ENCODE measurements around the gene MLLT3.

The MLLT3 gene

DNA sequence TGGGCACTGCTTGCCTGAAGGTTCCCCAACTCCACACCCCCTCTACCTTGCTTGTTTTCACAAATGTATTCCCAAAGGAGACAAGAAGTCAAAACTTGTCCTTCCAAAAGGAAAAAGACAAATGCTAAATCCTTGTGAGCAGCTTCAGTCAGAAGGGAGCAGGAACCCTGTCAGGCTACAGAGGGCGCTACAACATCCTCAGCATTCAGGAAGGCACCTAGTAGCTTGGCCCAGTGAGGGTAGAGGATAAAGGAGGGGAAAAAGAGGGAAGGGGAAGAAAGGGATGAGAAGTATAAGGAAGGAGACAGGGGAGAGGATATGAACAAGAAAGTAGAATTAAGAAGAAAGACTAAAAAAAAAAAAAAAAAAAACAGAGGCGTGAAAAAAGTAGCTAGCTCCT, 97.5 kb downstream of the MLLT3 start:
- in situ Hi-C loops (cut with MboI; ENCODE audit: low sequenced_read_pairs), result no loop called here

DNA sequence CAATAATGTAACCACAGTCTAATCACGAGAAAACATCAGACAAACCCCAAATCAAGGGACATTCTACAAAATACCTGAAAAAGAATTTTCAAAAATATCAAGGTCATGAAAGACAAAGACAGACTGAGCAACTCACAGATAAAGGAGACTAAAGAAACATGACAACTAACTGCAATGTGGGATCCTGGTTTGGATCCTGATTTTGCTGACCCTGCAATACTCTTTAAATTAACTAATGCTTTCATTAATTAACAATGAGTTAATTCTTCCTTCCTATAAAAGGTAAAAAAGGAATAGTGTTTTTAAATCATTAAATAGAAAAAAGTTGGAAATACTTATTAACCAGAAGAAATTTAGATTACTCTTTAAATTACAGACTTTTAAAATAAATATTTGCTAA, 103.6 kb downstream of the MLLT3 start:
- in situ Hi-C loops (cut with MboI; ENCODE audit: low sequenced_read_pairs), result no loop called here

DNA sequence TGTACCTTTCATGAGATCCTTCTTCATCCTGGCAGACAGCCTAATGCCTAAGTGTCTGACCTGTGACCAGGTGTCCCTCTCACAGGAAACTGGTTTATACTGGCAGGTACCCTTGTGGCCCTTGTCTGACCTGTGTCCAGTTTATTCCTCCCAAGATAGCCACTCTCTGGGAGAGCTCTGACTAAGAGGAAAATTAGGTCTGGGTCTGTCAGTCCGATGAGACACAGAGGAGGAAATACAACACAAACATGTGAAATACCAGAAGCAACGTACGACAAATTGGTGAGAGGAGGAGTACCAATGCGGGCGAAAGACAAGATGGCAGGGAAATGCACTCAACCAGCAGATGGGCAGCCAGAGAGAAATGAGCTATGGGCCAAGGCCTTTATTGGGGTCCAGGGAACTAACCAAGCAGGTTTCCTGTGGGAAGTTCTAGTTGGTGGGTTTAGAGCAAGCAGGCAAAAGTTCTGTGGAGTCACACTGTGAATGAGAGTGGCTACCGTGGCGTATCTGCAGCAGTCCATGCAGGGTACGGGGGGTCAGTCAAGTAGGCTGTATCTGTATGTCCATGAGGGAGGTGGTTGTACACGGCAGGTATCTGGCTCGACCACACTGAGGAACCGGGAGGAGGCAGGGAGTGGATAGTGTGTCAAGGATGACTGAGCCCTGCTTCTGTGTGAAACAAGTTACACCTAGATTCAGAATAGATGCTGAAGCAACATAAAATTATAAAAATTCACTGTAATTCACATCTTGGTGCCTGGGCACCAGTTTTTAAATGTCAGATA, 109.0 kb downstream of the MLLT3 start:
- in situ Hi-C loops (cut with MboI; ENCODE audit: low sequenced_read_pairs), result no loop called here

DNA sequence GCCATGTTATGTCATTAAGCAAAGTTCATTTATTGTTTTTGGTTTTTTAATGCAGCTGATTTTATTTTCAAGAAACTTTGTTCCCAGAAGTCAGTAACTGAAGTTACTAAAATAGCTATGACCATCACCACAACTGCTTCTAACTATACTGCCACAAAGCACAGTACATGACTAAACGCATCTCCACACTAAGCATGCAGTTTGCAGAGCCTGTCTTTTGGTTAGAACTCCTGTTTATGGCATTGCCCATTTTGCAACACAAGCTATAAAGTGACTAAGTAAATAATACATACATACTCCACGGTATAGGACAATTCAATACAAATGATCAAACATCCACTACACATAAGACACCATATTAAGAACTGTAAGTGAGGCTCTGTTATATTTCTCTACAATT, 109.7 kb downstream of the MLLT3 start:
- in situ Hi-C loops (cut with MboI; ENCODE audit: low sequenced_read_pairs), result no loop called here

DNA sequence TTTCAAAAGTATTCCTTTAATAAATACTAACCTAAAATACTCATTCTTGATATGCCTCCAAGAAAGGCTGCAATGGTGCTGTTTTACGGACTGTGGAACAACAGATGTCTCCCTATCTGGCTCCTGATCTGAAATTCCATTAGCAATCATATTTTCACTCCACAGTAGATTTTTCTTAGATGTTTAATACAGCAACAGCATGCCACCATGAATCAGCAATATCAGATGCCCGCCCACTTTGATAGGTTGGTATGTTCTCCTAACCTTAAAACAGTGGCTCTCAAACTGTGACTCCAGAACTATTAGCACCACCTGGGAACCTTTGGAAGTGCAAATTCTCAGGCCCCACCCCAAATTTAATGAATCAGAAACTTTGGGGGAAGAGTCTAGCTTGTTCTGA, 110.2 kb downstream of the MLLT3 start:
- in situ Hi-C loops (cut with MboI; ENCODE audit: low sequenced_read_pairs), result no loop called here

DNA sequence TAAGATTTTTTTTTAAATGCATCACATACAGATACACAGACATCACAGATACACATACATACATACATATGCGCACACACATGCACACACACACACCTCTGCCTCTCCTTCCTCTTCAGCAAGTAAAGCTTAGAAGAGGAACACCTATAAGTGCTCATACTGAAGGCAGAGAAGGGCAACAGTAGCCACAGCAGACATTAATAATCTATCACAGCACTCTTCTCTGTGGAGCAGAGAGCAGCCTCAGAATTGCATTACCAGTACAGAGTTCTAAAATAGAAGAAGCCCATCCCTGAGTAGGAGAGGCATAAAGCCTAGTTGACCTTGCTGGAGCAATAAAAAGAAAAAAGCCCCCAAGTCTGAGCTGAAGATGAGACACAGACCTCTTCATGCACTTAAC, 110.6 kb downstream of the MLLT3 start:
- in situ Hi-C loops (cut with MboI; ENCODE audit: low sequenced_read_pairs), result no loop called here

DNA sequence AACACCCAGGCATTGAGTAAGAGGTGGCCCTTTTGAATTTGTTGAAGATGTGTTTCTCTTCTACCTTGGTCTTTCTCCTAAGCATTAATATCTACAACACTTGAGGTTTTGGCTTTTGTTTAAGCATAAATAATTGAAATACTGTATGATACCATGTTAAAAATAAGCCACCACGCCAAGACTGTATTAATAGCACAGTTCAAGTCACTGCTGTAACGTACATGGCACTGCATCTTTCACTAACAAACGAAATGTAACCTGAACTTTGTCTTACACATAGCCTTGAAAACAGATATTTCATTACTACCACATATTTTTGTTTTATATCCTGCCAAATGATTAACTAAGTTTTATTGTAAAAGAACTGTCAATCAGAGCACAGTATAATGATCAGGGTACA, 112.8 kb downstream of the MLLT3 start:
- in situ Hi-C loops (cut with MboI; ENCODE audit: low sequenced_read_pairs), result no loop called here

DNA sequence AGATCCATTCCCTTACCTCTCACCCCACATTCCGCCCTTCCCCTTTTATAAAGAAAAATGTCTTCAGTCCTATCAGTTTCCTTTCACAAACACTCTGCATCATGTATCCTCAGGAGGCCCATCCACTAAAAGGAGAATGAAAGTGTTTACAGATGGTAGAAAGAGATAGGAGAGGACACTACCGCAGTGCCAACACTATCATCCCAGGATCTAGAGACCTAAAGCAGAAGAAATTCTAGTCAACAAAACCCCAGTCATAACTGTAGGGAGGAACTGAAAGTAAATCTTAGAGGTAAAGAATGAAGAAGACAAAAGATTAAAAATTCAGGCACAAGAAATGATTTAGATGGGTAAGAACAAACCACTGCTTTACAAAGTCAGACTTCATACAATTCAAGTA, 114.1 kb downstream of the MLLT3 start:
- in situ Hi-C loops (cut with MboI; ENCODE audit: low sequenced_read_pairs), result no loop called here

DNA sequence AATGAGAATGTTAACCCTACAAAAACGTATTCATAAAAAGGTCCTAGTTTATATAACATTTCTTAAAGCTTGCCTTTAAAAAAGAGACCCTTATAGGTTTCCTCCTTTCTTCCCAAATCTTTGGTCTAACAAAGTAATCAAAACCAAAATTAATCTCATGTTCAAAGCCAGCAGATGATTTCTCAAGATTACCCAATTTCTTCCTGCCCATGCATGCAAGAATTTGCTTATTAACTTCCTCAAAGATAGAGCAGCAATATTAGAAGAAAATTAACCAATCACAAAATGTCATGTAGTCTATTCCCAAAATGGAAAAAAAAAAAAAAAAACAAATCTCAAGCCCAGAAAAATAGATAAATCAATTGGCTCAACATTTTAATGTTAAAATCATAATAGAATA, 114.9 kb downstream of the MLLT3 start:
- in situ Hi-C loops (cut with MboI; ENCODE audit: low sequenced_read_pairs), result no loop called here

DNA sequence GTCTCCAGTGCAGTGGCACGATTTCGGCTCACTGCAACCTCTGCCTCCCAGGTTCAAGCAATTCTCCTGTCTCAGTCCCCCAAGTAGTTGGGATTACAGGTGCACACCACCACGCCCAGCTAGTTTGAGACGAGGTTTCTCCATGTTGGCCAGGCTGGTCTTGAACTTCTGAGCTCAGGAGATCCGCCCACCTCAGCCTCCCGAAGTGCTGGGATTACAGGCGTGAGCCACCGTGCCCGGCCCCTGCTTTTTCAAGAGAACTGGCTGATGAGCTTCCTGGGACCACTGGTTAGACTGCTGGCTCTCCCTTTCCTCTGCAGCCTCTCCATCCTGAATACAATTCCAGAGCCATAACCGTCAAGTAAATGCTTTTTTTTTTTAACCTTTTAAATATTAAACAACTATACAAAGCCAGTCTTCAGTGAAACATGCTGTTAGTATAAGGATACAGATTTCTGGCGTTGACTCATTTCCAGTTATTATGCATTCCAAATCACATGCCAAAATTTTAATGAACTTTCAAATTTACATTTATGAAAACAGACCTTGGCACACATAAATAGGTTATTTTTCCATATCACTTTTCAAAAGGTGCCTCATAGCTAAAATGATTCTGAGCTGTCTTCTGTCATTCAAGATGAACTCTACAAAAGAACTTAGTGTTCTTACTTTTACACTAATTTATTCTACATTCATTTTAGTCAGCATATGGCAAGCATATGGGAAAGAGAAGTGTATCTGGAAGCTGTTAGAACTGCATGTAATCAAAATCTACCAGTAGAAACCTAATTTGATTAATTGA, 116.0 kb downstream of the MLLT3 start:
- in situ Hi-C loops (cut with MboI; ENCODE audit: low sequenced_read_pairs), result no loop called here

DNA sequence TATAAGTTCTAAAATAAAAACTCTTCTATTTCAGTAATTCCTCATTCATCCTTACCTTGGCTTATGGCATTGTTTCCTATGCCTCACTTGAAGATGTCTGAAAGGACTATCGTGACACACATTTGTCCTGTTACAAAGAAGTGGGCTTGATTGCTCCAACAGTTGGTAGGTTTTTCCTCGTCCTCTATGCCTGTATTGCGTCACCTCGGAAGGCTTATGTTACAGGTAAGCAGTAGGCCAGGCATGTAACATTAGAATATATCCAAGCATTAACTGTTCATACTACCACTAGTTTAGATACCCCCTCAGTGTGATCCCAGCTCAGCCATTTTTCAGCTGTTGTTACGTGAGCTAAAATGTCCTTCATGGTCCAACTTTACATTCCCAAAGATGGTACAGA, 116.7 kb downstream of the MLLT3 start:
- in situ Hi-C loops (cut with MboI; ENCODE audit: low sequenced_read_pairs), result no loop called here

DNA sequence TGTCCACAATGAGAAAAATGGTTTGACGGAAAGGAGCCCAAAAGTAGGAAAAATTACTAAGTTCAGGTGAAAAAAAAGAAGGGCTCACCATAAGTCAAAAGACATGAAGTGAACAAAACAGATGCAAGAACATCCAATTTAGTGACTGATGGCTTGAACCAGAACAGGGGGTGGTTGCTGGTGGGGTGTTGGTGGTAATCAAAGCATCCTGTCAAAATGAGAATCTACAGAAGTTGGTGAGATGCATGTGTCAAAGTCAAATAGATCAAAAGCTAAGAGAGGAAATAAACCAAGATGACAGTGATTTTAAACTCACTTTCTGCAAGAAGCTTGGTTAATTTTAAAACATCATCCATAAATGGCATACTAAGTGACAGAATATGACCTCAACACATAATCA, 117.4 kb downstream of the MLLT3 start:
- in situ Hi-C loops (cut with MboI; ENCODE audit: low sequenced_read_pairs), result no loop called here

DNA sequence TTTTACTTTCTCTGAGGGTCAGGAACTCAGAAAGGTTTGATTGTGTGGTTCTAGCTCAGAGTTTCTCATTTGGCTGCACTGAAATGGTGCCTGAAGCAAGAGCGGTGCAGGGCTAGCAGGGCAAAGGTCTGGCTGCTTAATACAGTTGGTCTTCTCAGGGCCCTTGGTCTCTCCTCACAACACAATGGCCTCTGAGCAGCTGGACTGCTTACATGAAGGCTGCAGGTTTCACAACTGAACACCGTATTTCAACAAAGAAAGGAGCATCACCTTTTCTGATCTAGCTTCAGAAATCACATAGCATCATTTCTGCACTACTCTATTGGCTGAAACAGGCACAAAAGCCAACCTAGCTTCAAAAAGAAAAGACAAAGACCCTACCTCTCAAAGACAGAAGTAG, 122.2 kb downstream of the MLLT3 start:
- in situ Hi-C loops (cut with MboI; ENCODE audit: low sequenced_read_pairs), result no loop called here

DNA sequence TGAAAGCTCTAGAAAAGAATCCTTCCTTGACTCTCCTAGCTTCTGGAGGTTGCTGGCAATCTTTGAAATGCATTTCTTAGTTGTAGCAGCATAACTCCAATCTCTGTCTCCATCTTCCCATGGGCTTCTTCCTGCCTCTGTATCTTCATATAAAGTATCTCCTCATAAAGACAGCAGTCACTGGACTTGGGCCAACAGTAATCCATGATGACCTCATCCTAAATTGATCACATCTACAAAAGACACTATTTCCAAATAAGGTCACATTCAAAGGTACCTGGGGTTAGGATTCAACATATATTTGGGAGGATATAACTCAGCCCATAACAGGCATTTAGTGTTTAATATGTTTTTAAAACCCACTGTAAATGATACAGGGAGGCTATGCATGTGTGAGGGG, 123.3 kb downstream of the MLLT3 start:
- in situ Hi-C loops (cut with MboI; ENCODE audit: low sequenced_read_pairs), result no loop called here

DNA sequence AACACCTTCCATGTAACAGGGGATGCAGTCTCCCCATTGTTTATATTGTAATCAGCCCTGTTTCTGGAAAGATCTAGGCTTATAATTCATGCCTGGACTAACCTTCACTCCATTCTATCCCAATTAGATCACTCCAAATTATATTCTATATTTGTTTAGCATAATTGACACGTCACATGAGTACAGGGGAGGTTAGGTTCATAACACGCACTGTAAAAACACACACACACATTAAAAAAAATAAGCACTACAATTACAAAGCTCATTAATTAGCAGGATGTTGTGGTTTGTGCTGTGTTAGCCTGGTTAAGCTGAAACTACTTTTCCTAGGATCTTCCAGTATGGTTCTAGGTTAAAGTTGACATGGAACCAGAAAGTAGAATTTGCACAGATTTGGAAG, 126.0 kb downstream of the MLLT3 start:
- in situ Hi-C loops (cut with MboI; ENCODE audit: low sequenced_read_pairs), result no loop called here

DNA sequence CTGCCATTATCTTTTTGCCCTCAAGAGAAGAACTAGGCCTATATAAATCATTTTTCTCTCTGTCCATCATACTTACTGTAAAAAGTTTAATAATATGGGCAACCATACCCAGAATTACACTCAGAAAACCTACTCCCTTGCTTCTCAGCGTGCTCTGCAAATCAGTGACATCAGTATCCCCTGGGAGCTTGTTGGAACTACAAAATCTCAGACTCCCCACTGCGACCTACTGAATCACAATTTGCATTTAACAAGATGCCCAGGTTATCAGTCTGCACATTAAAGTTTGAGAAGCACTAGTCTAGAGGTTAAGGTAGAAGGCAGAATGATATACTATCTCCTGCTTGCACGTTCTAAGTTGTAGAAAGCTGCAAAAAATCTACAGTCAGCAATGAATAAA, 127.2 kb downstream of the MLLT3 start:
- in situ Hi-C loops (cut with MboI; ENCODE audit: low sequenced_read_pairs), result no loop called here

DNA sequence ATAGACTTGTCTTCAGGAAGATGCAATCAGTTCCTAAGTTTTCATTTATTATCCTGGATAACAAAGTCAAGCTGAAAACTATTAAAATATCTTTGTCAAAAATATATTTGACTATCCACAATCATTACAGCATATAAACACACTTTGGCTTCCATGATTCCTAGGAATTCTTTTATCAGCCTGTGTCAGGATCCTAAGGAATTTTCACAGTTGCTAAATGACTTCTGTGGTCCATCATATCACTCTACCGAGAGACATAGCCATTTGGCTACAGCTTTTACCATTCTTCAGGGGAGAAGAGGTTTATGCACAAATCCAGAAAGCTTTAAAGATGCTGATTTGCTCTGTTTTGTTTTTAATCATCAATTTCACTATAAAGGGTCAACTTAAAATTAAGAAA, 128.3 kb downstream of the MLLT3 start:
- in situ Hi-C loops (cut with MboI; ENCODE audit: low sequenced_read_pairs), result no loop called here

DNA sequence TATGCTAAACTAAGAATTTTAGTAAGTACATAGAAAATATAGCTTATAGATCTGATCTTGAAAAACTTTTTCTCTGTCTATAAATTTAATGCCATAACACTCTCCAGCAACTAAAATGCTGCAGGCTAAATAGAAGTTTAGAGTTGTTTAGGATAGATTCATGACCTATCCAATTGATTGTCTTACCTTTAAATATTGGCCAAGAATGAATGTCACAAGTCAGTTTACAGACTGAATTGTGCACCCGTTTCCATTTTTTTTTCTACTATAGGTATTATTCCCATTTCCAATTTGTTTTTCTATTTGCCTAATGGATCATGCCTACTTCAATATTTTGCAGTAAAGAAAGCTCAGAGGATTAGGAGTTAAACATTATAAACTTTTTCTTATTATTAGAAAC, 129.5 kb downstream of the MLLT3 start:
- in situ Hi-C loops (cut with MboI; ENCODE audit: low sequenced_read_pairs), result no loop called here

DNA sequence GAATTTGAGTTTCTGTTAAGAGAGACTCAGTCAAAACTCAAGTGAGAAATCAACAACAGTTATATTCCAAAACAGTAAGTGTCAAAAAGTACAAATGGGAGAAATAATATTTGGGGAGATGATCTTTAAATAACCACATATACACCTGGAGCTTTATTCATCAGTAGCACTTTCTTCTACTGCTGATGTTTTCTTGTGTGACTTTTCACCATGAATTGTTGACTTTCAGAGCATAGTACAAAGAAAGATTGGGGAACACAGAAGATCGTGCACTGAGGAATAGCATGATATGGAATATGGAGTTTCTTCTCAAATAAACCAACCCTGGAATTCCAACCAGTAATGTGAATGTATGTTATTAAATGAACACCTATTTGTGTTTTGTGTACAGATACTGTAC, 130.7 kb downstream of the MLLT3 start:
- in situ Hi-C loops (cut with MboI; ENCODE audit: low sequenced_read_pairs), result no loop called here

DNA sequence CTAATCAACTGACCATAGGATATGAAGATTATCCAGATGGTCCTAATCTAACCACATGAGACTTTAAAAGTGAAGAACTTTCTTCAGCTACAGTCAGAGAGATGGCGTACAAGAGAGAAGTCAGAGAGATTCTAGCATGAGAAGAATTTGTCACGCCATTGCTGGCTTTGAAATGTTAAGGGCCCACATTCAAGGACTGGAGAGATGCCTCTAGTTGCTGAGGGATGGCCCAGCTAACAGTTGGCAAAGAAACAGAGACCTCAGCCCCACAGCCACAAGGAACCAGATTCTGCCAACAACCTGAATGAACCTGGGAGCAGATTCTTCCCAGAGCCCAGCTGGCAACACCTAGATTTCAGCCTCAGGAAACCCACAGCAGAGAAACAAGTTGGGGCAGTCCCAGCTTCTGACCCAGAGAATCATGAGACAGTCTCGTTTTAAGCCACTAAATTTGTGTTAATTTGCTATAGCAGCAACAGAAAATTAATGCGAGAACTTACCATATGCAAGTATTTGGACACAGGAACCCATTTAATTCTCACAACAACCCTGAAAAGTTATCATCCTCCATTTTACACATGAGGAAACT, 132.0 kb downstream of the MLLT3 start:
- in situ Hi-C loops (cut with MboI; ENCODE audit: low sequenced_read_pairs), result no loop called here

DNA sequence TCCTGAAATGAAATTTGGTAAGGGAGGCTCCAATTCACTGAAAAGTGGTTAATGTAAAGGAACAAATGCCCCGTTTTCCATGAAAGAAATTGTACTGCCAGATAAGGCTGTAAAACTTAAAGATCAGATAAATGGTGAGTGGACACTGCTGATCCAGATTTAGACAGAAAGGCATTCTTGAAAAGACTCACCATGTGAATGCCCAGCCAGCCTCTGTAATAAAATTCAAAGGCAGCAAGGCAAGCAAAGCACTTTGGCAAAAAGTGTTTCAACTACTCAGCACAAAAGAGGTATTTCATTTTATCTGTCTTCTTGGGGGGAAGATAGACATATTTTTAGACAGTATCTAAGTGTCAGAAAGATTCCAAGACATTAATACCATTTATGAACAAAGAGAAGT, 133.6 kb downstream of the MLLT3 start:
- in situ Hi-C loops (cut with MboI; ENCODE audit: low sequenced_read_pairs), result no loop called here

DNA sequence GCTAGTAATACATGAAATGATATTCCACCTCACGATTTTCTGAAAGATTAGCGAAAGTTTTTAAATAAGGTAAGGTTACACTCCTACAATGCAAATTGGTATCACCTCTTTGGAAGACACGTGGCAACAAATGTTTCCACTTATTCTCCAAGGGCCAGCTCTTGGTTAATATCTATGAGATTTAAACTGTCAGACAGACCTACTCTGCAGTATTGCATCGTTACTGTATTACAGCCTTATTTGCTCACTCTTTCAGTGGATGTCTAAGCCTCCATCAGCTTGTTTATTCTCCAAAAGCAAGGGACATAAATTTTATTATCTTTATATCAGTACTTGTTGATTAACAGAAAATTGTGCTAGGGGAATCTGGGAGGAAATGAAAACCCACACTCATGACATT, 135.7 kb downstream of the MLLT3 start:
- in situ Hi-C loops (cut with MboI; ENCODE audit: low sequenced_read_pairs), result no loop called here
